HCEC 1CT (cell line): ENCODE results near the gene ARMC2.
A peak's percentile ranks its signal among the peaks of the same experiment; 100 is the strongest.
"Not testable (repeated sequence)": the region's sequence is repeated elsewhere in the genome, so short reads cannot be mapped to it uniquely, and the experiment has no call there.

ENCODE experiments used
- DNase-seq: peaks from one replicate; pipeline ENCODE4 v3.0.0-alpha.2; 2017

The ARMC2 gene

DNA sequence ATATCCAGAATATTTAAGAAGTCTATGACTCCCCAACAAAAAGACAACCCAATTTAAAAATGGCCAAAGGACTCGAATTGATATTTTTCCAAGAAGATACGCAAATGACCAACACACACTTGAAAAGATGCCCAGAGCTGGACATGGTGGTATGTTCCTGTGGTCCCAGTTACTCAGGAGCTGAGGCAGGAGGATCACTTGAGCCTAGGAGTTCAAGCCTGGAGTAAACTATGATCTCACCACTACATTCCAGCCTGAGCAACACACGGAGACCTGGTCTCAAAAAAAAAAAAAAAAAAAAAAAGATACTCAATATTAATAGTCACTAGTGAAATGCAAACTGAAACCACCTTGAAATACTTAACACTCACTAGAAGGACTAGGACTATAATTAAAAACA lies 12.2 kb upstream of the ARMC2 start:
- peak; percentile 55 for DNase-seq

DNA sequence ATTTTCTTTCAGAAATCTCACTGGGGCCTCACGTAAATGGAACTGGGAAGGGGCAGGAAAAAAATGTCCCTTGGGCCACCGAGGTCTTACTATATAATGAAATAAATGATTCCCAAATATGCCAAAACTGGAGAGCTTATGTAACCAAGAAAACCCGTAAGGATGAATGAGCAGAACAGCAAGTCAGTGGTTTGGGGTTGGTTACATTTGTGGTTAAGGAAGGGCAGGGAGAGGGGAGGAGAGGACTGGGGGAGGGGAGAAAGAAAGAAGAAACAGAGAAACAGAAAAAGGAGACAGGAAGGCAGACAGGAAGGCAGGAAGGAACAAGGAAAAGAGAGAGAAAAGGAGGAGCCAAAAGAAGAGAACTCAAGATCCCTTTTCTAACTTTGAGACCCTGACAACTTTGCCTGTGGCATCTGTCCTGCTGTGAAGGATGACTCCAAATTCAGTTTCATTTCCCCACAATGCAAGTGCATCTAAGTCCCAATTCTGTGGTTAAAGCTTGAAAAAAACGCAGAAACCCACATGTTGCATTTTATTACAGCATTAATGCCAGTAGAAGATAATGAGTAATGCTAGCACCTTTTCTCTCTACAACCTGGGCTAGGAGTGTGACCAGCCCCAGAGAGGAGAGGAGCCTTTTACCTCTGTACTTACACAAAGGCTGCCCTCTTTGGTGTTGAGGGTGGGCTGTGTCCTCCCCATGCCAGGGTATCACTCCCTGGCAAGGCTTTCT lies 10.8 kb upstream of the ARMC2 start:
- DNase-seq, result no peak

DNA sequence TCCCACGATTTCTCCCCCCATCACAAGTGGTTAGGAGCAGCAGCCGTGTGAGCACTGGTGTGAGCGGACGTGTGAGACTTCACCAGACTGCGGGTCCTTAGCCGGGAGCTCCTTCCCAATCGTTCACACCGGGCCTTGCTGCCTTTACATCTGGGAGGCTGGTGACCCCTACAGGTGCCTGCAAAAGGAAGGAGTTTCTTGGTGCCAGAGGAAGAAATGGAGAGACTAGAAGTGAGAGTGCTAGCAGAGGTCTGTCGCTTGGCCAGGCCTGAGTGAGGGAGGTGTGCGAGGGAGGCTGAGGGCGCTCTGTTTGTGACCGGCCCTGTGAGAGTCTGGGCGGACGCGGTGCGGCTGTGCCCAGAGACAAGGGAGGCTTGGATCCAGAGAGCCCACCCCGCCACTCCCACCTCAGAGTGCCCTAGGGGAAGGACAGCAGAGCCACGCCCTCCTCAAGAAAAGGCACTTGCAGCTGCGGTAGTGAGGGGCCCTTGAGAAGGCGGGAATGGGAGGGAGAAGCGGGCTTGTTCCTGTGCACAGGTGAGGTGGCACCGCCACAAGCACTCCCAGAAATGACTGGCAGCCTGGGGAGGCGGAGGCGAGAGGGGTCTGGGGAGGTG lies 10.0 kb upstream of the ARMC2 start:
- no peak for DNase-seq

DNA sequence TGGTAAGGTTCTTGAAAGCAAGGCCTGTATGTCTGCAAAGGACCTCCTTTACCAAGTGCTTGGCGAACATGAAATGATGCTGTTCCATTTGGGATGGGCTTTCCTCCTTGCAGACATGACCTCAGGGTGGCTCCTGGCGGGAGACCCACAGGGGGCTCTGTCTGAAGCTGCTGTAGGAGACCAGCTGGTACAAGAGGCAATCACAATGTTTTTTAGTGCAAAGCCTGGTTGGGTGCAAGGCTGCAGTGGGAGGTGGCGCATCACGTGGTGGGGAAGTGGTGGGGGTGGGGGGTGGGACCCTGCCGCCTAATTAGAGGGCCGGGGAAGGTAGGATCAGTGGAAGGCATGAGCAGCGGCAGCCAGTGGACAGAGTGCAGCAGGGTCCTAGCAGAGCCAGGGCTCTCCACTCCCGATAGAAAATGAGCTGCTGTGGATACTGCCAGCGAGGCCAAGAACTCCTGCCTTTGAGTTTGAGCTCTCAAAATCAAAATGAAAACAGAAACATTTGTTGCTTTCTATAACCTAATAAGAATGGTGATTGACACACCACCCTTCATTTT lies 9.1 kb upstream of the ARMC2 start:
- DNase-seq, result no peak

DNA sequence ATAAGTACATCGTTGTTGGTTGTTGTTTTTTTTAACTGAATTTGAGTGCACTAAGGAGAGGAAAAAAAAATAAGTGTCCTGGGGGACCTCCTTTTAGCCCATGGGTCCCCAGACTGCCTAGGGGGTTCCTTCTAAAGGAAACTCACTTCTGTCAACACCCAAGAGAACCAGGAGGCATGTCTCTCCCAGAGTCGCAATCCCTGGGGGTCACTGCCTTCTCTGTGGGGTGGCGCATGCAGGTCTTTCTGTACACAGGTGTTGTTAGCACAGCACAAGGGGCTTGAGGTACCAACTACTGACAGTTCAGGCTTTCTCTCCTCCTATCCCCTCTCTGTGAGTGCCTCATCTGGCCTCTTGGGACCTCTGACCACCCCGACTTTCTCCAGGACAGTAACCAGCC lies 7.3 kb upstream of the ARMC2 start:
- DNase-seq, result no peak

DNA sequence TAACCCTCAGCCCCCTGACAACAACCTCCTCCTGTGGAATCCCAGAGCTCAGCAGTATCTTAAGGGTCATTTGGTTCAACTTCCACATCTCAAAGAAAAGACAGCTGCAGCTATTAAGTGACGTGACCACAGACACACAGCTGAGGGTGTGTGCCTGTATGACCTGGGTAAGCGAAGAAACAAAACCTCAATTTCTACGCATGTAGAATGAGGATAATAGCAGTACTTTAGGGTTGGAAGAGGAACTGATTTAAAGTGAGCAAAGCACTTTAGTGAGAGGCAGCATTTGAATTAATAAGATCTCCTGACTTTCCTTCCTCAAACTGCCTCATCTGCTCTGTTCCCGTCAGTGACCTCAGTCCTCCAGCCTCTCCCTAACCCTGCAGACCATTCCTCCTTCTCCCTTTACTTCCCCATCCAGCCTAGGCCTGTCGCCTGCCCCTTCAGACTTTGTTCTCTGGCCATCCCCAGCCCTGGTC lies 6.8 kb upstream of the ARMC2 start:
- DNase-seq, result no peak

DNA sequence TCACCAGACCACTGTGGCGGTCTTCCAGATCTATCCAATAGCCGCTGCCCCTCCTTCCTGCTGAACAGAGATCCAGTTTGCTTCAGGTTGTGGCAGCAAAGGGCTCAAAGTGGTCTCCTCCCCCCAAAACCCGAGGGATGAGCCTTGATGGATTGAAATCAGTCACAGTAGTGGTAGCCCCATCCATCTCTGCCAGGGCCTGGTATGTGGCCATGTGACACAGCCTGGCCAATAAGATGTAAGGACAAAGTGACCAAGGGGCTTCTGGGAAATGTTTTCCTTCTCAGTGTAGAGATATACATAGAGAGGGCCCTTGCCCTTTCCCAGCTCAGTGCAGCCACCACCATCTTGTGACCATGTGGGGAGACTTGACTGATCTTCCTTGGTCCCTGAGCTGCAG lies 4.1 kb upstream of the ARMC2 start:
- DNase-seq, result no peak

DNA sequence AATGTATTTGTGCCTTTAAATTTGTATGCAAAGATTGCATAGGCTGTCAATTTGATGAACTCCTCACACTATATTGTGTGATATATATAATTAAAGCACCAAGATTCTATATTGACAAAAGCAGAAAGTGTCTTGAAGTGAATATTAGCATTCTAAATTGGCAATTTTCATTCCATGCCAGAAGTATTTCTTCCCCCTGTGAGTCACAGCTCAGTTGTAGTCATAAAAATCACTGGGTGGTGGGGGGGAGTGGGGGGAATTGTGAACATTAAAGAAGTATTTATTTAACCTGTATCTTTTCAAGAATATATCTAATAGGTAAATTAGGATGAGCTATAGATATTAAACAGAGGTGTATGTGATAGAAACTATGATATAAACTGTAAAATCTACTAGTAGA lies 3.1 kb upstream of the ARMC2 start:
- no peak for DNase-seq

DNA sequence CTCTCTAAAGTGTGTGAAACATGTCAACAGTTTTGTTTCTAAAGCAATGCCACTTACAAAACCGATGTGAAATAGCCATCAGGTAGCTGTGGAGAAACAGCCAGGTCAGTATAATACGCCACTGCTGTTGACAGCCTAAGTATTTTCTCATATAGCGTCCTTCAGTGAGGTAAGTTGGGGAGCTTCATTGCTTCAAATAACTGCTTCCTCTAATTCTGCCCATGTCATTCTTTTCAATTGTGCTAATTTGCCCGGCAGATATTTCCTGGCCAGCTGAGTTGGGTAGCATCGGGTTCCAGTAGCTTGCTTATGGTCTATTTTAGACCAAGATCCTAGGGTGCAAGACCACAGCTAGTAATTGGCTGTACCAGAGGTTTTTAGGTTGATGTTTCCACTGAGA lies 2.1 kb upstream of the ARMC2 start:
- no peak for DNase-seq

DNA sequence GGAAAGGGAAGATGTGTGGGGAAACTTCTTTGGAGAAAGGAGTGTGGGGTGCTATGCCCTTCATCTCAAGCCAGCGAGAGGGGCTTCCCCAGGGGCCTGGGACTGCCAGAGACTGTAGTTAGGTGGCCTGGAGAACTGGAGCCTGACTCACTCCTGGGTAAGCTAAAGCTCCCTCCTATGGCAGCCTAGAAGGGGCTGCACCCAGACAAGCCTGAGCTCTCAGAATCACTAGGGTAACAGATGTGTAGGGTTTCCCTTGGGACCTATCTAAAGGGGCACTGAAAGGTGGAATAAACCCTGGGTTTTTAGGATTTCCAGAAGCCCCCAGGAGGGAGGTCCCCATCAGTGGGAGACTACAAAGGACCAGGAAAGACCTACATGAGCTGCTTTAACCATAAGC lies 1.6 kb upstream of the ARMC2 start:
- no peak for DNase-seq

DNA sequence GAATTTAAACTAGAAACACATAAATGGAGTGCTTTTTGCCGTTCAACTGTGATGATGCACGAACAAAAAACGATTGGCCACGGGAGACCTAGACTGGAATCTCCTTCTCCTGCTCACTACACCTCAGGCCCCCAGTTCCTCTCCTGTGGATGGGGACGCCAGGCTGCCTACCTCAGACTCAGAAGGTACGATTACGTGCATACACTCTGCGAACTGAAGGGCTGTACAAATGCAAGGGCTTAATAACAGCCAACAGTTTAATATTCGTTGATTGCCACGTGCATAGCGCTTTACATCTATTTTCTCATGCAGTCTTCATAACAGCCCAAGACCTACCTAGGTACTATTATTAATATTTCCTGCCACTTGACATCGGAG lies 495 bp upstream of the ARMC2 start:
- DNase-seq, result no peak

DNA sequence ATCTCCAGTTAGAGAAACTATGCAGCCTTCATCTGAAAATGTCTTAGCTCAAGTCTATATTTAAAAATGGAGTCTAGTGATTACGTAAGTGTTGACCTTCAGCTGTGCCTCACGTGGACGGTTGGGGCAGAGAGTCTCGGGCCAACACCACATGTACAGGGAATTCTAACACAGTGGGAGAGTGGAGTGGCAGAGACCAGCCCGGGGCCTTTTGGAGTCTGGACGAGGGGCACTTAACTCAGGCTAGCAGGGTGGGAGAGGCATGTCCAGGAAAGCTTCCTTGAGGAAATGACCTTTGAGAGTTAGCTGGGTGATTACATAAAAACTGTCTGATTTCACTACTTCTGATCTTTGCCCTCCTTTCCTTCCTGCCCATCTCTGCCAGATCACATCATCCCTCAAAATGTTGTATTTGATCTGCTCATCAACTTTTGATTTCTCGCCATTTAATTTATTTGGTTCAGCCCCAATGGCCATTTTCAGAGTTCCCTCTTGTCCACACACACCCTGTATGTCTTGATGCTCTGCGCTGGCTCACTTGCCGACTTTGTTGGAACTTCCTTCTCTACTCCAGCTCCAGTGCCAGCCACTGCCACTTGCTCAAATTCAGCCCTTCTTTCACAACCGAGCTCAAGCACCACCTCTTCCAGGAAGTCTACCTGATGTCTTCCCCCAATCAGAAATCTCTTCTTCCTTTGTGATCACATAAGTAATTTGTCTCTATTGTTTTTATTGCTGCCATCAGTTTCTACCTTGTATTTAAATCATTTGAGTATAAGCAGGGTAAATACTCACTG lies 2.6 kb downstream of the ARMC2 start:
- DNase-seq, result no peak

DNA sequence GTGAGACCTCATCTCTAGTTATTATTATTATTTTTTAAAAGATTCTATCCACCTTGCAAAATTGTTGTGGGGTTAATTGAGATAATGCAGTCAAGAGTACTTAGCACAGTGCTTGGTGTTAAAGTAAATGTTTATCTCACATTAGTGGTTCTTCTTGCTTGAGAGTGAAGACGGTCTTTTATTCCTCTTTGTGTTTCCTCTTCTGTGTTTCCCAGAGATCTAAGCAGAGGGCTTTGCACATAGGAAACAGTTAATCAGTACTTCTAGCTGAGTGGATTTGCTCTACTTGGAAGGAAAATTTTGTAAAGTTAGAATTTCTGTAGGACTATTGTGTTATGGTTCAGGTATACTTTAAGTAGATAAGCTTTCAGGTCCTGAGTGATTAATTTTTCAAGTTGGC lies 3.5 kb downstream of the ARMC2 start:
- DNase-seq, result no peak

DNA sequence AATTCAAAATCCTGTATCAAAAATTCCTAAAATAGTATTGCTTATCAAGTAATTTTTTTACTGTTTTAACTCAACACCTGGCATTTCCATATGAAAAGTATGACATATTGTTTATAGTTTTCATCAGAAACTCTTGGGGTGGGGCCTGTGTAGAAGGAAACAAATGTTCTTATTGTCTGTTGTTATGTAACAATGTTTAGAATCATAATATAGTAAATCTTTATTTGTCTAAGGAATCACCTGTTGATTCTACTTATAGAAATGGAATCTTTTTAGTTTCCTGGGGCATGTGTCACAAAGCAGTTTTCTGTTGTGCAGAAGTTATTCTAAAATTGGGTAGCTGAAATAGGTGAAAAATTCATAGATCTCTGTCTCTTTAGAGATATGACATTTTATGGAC lies 4.9 kb downstream of the ARMC2 start:
- DNase-seq, result no peak

DNA sequence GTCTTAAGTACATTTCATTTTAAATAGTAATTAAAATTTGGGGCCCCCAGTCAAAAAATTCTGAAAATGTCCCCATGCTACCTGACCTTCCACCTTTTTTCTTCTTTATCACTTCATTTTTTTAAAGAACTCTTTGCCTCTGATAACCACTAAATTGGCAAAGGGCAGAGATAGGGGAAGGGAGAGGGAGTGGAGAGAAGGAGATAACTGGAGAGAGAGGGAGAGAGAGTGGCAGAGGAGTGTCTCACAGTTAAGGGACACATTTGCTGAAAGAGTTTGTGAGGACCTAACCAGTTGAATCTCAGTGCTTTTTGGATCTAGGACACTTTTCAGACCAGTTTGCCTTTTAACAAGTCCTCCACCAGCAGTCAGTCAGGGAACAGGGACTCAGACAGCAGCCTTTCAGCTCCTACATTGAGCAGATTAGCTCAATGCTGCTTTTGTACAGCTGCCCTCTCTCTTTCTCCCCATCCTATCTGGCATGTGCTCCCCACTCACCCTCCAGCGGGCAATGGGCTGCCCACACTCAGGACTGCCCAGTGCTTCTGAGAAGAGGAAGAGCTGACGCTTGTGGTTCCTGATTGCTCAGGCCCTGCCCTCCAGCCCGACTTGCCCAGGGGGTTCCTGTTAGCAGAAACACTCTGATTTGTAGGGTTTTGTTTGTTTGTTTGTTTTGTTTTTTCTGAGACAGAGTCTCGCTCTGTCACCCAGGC lies 14.4 kb downstream of the ARMC2 start:
- DNase-seq, result no peak

DNA sequence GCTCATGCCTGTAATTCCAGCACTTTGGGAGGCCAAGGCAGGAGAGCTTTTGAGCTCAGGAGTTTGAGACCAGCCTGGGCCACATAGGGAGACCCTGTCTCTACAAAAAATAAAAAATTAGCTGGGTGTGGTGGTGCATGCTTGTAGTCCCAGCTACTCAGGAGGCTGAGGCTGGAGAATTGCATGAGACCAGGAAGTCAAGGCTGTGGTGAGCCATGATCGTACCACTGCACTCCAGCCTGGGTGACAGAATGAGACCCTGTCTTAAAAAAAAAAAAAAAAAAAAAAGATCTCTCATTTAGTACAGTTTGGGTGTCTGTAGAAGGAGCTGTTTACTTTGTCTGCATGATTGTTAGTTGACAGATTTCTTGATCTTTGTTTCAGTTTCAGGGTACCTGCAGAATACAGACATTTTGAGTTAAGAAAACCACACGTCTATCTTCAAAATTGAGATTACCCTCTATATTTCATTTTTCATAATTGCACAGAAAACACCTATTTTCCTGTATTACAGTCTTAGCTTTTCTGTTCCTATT lies 17.6 kb downstream of the ARMC2 start:
- not testable (repeated sequence) for DNase-seq

DNA sequence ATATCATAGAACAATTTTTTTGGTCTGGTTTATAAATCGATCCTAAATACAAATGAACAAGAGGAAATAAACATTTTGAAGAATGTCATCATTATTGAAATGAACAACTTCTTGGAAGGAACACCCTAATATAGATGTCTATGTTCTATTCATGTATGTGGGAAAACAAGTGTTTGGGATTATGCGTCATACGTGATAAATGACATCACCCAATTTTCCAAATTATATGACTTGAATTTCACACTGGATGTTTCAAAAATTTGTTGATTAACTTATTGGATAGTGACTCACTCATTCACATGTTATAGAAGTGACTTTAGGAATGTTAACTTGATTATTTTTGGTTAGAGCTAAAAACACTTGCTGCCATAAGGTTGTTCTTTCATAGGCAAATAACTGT lies 18.6 kb downstream of the ARMC2 start:
- no peak for DNase-seq

DNA sequence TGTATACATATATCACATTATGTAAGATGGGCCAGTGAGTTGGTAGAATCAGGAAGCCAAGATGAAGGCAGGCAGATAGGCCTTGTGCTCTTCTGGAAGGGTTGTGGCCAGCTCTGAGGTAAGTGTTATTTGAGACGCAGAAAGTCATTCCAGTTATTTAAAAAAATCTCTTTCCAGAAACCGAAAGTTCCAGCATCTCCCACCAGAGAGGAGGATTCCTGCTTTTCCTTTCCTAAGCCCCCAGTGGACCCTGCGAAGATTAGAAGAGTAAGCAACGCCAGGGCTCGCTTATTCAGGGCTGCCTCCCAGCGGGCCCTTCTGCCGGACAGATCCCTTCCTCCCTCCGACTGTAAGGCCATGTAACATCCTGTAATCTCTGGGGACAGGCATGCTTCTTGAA lies 20.4 kb downstream of the ARMC2 start:
- DNase-seq, result no peak

DNA sequence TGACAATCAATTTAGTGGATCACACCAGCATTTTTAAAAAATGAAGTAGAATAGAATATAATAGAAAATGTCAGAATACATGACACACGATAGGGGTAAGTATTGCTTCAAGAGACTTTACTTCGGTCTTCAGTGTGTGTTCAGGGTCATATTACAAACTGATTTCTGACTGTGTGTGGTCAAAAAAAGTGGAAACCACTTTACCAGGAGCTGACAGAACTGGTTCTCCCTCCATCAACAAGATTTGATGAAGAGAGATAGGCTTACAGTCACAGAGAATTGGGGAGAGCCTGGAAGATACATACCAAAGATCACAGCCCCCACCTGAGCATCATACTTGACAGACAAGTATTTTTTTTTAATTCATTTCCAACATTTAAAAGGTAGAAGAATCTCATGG lies 21.7 kb downstream of the ARMC2 start:
- no peak for DNase-seq

DNA sequence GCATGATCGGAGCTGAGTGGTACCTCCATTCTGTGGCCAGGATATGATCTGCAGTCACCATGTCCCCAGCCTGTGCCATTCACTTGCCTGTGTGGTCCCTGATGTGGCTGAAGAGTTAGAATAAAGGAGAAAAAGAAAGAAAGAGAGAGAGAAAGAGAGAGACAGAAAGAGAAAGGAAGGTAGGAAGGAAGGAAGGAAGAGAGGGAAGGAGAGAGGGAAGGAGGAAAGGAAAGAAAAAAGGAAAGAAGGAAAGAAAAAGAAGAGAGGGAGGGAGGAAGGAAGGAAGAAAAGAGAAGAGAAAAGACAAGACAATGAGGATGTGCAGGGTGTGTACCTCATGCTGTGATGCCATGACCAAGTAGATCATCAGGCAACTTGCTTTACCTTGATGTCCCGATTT lies 22.1 kb downstream of the ARMC2 start:
- DNase-seq, result no peak

DNA sequence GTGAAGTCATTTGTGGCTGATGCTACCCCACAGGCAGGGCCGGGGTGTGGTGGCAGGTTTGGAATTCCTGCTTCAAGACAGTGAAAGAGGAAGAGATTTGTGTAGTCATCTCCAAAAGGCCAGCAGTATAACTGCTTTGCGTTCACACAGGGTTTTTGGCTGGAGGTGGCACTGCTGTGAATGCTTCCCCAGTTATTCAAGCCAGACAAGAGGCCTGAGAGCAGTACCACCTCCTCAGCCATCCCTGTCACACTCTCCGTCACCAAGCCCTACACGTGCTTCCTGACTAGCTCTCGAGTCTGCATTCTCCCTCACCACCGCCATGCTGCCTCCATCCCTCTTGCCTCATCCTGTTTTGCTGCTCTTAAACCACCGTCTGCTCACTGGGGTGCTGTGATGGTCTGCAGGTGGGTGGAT lies 23.9 kb downstream of the ARMC2 start:
- no peak for DNase-seq

DNA sequence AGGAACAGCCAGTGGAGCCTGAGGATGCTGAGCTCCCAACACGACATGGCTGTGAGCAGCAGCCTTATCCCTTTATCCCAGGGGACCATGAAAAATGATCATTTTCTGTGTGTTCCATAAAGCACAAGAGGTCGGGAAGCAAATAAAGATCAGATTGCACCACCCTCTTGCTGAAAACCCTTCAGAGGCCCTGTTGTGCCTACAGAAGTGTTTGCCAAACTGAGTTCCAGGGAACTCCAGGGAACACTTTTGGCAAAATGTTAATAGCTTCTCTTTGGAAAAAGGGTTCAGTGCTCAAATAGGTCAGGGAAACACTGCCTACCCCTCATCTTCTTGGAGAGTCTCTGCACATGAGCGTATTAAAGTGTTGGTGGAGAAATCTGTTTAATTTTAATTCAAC lies 24.4 kb downstream of the ARMC2 start:
- no peak for DNase-seq

DNA sequence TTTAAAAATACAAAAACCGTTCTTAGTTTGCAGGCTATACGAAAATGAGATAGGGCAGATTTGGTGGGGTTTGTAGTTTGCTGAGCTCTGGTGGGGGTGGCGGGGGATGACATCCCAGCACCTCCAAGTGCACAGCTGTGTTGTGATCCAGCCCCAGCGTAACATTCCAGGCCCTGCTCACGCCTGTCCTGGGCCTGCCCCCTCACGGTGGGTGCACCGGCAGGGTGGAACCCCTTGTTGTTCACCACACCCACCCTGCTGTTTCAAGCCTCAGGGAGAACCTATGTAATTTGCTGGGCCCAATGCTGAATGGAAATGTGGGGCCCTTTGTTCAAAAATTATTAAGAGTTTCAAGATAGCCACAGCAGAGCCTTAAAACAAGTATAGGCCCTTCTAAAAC lies 25.0 kb downstream of the ARMC2 start:
- DNase-seq, result no peak
